Skeletal muscle tissue (tissue), 4 donors: ENCODE data around the gene TSC22D4. TPM values are rescaled to one million over a fixed set of nuclear protein-coding genes. Genes with fewer than 3 reads are reported as not detected.
"Not testable (repeated sequence)": the region's sequence is repeated elsewhere in the genome, so short reads cannot be mapped to it uniquely, and the experiment has no call there.

Experiments used
- H3K27ac ChIP-seq: one replicate; pipeline ENCODE4 v1.7.0; 2013; ENCODE audit warnings: mild to moderate bottlenecking, low read depth, low read length, inconsistent platforms
- H3K27me3 ChIP-seq, 3 donors: one replicate each; pipeline ENCODE4 v1.7.0; 2013; ENCODE audit warnings: low read length in 3 of 3; ENCODE audit not compliant: control insufficient read depth in 3 of 3, insufficient read depth in 3 of 3
- H3K36me3 ChIP-seq, 3 donors: one replicate each; pipeline ENCODE4 v1.7.0; 2013; ENCODE audit warnings: low read length in 3 of 3; ENCODE audit not compliant: control insufficient read depth in 3 of 3, insufficient read depth in 3 of 3
- H3K4me1 ChIP-seq, 3 donors: one replicate each; pipeline ENCODE4 v1.7.0; 2013; ENCODE audit warnings: low read length in 3 of 3, mild to moderate bottlenecking in 3 of 3; ENCODE audit not compliant: control insufficient read depth in 3 of 3, insufficient read depth in 3 of 3
- H3K4me3 ChIP-seq, 3 donors: one replicate each; pipeline ENCODE4 v1.7.0; 2013; ENCODE audit warnings: low read length in 3 of 3
- H3K9ac ChIP-seq, 3 donors: one replicate each; pipeline ENCODE4 v1.7.0; 2013; ENCODE audit warnings: low read length in 3 of 3, mild to moderate bottlenecking in 3 of 3, moderate library complexity in 2 of 3, low read depth in 1 of 3
- H3K9me3 ChIP-seq, 3 donors: one replicate each; pipeline ENCODE4 v1.7.0; 2013; ENCODE audit warnings: low read length in 3 of 3; ENCODE audit not compliant: control insufficient read depth in 3 of 3
- total RNA-seq: library from RNA; depleted of rRNA; stranded (reverse); fragments of >200 nt; gene quantifications from one replicate; pipeline ENCODE4 v1.2.3, GENCODE V29; 2014
- donor health status: Osteomylitis.

TSC22D4 gene
- total RNA-seq, 1 donor from 2014 or later: 13.6 TPM

GRCh38 chr7:100446040-100446439 lies 33.0 kb downstream of the TSC22D4 start:
- H3K27me3 ChIP-seq: no peaks in the 10 kb centered on the region
- no peak overlapping the region for H3K9ac ChIP-seq
- H3K36me3 ChIP-seq: no peaks in the 10 kb centered on the region
- H3K4me3 ChIP-seq: no peak overlapping the region
- no peak overlapping the region for H3K27ac ChIP-seq
- H3K4me1 ChIP-seq: peaks cover 8 to 13% (median 10%) of the 10 kb centered on the region in 3 donors
- H3K9me3 ChIP-seq: no peaks in the 10 kb centered on the region

DNA sequence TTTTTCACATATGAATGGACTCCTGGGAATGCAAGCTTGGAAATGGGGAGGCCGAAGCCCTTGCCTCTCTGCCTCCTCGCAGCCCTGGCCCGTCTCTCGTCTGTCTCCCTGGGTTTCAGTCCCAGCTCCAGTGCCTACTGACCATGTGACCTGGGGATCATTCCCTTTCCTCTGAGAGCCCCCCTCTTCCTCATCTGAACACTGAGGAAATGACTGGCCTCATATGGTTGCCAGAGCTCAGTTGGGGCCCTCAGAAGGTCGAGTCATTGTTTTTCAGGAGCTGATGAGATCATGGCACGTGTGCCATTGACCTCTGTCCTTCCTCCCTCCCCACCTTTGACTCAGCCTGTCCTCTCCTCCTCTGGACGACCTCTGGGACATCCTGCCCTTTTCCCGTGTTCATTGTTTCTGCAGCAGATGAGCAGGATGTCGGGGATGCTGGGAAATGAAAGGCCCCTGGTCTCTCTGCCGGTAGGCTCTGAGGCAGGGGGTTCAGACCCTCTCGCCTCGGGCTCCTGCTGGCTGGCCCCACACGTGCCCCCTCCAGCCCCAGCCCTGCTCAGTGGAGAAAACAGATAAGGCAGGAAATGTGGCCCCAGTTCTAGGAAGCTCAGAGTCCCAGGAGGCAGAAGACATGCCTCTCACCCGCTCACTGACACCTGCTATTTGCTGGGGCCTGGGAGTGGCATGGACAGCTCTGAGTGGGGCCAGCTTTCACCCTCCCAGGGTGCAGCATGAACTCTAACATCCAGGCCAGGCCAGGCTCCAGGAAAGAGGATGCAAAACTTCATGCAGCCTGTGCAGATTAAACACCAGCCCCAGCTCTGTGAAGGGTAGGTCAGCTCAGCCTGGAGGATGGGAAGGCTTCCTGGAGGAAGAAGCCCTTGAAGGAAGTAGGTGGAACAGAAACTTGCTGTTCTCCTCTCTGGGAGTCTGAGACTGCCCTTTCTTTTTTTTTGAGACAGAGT lies 34.4 kb downstream of the TSC22D4 start:
- Histone ChIP-seq H3K27me3 (no peaks in the 10 kb centered on the region), H3K4me1 (peaks cover 3 to 13% (median 8%) of the 10 kb centered on the region in 3 donors), H3K4me3 (no peak overlapping the region), H3K9ac (peak overlapping the region in 1 of 3 donors; percentile 43), H3K9me3 (no peaks in the 10 kb centered on the region), H3K36me3 (no peaks in the 10 kb centered on the region), H3K27ac (peak overlapping the region; percentile 73)

DNA sequence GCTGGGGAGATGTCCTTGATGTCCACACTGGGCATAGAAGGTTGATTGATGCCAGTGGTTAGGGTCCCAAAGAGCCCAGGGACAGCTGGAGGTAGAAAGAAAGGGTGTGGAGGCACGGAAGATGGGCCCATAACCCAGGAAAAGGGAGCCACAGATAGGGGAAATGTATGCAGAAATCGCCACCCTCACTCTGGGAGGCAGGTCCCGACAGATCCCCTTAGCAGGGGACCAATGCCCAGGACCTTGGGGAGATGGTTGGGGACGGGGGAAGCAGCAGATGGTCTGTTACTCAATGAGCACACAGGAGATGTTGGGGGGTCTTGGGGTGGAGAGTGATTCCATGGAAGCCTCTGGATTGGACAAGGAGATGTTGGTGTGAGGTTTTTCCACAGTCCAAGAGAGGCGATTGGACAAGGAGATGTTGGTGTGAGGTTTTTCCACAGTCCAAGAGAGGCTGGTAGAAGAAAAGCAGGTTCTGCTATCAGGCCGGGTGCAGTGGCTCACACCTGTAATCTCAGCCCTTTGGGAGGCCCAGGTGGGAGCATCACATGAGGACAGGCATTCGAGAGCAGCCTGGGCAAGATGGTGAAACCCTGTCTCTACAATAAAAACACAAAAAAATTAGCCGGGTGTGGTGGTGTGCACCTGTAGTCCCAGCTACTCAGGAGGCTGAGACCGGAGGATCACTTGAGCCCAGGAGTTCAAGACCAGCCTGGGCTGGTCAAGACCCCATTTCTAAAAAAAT lies 35.7 kb downstream of the TSC22D4 start:
- no peak overlapping the region for H3K9ac ChIP-seq
- no peaks in the 10 kb centered on the region for H3K9me3 ChIP-seq
- H3K4me3 ChIP-seq: no peak overlapping the region
- no peaks in the 10 kb centered on the region for H3K27me3 ChIP-seq
- H3K27ac ChIP-seq: no peak overlapping the region
- H3K4me1 ChIP-seq: peaks cover 3 to 13% (median 8%) of the 10 kb centered on the region in 3 donors
- H3K36me3 ChIP-seq: no peaks in the 10 kb centered on the region

DNA sequence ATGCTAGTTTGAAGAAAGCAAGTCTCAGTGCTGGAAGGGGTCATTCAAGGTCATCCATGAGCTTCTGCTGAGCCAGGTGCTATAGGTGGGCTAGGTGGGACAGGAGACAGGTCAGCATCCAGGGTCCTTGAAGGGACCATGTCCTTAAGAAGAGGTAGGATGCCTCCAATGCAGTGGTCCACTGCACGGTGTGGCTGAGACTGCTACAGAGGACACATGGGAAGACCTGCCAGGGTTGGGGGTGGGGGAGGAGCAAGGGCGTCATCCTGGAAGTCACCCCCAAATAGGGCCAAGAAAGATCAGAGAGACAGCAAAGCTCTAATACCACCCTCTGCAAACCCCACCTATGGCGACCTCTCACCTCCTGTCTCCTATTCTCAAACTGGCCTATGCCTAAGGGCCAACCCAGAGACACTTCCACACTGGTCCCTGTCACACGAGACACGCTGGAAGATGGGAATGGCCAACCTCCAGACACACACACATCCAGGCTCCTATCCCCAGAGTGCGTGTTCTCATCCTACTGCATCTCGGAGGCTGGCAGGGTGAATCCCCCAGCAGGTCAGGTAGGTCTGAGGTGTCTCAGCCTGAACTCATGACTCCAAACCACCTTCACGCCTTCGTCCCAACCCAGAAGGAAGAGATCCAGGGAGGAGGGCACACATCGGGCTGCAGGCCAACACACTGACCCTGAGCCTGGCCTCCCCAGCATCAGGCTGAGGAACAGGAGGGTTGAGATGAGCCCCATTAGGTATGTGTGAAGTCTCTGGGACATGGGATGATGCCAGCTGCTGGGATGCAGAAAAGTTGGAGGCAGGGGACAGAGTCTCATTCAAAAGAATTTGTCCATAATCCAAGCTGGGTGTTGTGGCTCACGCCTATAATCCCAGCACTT lies 37.1 kb downstream of the TSC22D4 start:
- no peaks in the 10 kb centered on the region for H3K9me3 ChIP-seq
- H3K27ac ChIP-seq: no peak overlapping the region
- peaks cover 3 to 17% (median 8%) of the 10 kb centered on the region in 3 donors for H3K4me1 ChIP-seq
- no peak overlapping the region for H3K9ac ChIP-seq
- no peaks in the 10 kb centered on the region for H3K36me3 ChIP-seq
- H3K27me3 ChIP-seq: no peaks in the 10 kb centered on the region
- H3K4me3 ChIP-seq: no peak overlapping the region

DNA sequence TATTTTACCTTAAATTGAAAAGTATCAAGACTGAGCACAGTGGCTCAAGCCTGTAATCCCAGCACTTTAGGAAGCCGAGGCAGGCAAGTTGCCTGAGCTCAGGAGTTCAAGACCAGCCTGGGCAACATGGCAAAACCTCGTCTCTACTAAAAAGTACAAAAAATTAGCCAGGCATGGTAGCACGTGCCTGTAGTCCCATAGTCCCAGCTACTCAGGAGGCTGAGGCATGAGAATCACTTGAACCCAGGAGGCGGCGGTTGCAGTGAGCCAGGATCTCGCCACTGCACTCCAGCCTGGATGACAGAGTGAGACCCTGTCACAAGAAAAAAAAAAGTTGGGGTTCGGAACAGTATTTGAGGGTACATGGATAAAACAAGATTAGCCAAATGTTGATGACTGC lies 39.8 kb downstream of the TSC22D4 start:
- peaks cover 14 to 20% (median 14%) of the 10 kb centered on the region in 3 donors for H3K4me1 ChIP-seq
- H3K9me3 ChIP-seq, H3K27me3 ChIP-seq, H3K27ac ChIP-seq, H3K4me3 ChIP-seq, H3K36me3 ChIP-seq, H3K9ac ChIP-seq: not testable (repeated sequence)

GRCh38 chr7:100438731-100439130 lies 40.3 kb downstream of the TSC22D4 start:
- not testable (repeated sequence) for H3K9ac ChIP-seq, H3K27me3 ChIP-seq, H3K9me3 ChIP-seq, H3K27ac ChIP-seq, H3K36me3 ChIP-seq, H3K4me3 ChIP-seq
- peaks cover 16 to 22% (median 16%) of the 10 kb centered on the region in 3 donors for H3K4me1 ChIP-seq

DNA sequence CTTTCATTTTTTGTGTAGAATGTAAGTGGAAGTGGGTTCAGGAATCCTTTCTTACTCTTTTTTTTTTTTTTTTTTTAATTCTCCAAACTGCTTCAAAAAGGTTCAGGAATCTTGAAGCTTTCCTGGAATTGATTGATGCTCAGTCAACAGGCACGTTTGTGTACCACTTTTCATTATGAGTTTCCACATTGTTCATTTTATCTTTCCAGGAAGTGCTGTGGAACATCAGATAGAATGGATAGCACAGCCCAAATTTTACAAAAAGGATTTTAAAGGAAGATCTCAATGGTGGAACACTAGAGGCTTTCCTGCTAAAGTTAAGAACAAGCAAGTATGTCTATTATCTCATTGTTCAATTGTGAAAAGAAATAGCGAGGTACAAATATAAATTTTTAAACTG lies 40.8 kb downstream of the TSC22D4 start:
- Histone ChIP-seq H3K36me3 (peaks cover 9 to 15% (median 11%) of the 10 kb centered on the region in 3 donors), H3K27ac (no peak overlapping the region), H3K9me3 (no peaks in the 10 kb centered on the region), H3K9ac (no peak overlapping the region), H3K4me1 (peaks cover 19 to 24% (median 19%) of the 10 kb centered on the region in 3 donors), H3K27me3 (no peaks in the 10 kb centered on the region), H3K4me3 (no peak overlapping the region)

DNA sequence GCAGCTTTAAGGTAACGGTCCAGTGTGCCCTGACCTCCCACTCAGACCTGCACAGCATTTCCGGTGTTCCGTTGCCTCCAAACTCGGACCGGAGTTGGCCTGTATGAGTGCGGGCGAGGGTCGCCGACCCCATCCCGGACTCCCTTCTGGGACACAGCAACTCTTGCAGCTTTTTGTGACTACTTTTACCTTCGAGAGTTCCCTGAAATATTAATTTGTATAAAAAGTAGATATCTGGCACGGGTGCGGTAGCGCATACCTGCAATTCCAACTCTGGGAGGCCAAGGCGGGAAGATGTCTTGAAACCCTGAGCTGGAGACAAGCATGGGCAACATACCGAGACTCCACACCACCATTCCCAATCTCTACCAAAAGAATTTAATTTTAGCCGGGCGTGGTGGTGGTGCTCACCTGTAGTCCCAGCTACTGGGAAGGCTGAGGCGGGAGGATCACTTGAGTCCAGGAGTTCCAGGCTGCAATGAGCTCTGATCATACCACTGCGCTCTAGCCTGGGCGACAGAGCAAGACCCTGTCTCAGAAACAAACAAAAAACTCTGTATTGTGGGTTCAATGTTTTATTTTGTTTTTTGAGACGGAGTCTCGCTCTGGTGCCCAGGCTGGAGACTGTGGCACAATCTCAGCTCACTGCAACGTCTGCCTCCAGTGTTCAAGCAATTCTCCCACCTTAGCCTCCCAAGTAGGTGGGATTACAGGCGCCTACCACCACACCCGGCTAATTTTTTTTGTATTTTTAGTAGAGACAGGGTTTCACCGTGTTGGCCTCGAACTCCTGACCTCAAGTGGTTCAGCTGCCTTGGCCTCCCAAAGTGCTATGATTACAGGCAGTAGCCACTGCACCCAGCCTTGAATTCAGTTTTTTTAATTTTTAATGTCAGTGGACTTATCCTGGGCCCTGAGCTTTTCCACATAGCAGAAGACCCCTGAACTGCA lies 41.6 kb downstream of the TSC22D4 start:
- peak overlapping the region; percentile 82 for H3K27ac ChIP-seq
- peaks cover 23 to 32% (median 25%) of the 10 kb centered on the region in 3 donors for H3K4me1 ChIP-seq
- H3K4me3 ChIP-seq: no peak overlapping the region
- no peaks in the 10 kb centered on the region for H3K9me3 ChIP-seq
- H3K9ac ChIP-seq: no peak overlapping the region
- H3K36me3 ChIP-seq: peaks cover 15 to 23% (median 15%) of the 10 kb centered on the region in 3 donors
- no peaks in the 10 kb centered on the region for H3K27me3 ChIP-seq
